Limb (tissue), 2 donors: Measurements from ENCODE around the gene KCNK7.
A peak's percentile ranks its signal among the peaks of the same experiment; 100 is the strongest.

Experiments used
- DNase-seq, 2 donors: peaks; one replicate each; pipeline ENCODE4 v3.0.0-alpha.2; 2016; ENCODE audit errors: extremely low spot score in 2 of 2

The KCNK7 gene

GRCh38 chr11:65558930-65559509, 36.6 kb downstream of the KCNK7 start:
- peak in 1 of 2 donors; percentile 82 for DNase-seq

DNA sequence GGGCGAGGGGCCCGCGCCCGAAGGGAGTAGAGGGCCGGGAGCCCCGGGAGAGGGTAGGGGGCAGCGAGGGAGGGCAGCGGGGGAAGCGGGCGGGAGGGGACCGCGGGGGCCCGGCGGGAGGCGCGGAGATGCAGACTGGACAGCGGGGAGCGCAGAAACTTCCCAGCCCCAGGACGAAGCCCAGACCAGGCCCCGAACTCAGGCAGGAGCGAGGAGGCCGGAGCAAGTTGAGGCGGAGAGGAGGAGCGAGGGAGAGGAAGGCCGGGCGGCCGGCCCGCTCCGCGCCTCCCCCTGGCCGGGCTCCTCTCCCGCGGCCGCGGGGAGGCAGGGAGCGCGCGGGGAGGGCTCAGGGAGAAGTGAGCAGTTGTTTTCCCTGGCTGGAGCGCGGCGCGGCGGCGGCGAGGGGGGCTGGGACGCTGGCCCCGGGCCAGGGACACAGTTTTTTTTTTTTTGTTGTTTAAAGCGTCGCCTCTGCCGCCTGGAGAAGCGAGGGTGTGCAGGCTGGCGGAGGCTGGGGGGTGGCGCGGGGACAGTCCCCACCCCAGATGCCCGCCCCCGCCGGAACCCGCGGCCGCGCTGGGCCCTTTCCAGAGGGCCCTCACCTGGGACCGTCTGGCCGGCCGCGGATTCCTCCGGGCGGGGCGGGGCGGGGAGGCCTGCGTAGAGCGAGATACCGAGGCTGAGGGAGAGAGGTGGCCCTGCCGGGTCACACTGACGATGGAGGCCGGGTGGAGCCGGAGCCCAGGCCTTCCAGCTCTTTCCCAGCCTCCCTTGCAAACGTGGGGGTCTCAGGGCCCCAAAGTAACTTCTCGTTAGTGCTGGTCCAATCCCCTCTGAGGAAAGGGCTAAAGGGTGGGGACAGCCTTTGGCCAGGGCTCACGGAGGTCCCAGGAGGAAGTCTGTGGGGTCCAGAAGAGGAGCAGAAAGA, 37.3 kb downstream of the KCNK7 start, which contains the start of gene LTBP3:
LTBP3 (minus strand) TSS at position 358 of the 928 bp plus-strand sequence. CDS start 400 bp downstream, outside the sequence.
- DNase-seq: peak; percentile 82 to 88

DNA sequence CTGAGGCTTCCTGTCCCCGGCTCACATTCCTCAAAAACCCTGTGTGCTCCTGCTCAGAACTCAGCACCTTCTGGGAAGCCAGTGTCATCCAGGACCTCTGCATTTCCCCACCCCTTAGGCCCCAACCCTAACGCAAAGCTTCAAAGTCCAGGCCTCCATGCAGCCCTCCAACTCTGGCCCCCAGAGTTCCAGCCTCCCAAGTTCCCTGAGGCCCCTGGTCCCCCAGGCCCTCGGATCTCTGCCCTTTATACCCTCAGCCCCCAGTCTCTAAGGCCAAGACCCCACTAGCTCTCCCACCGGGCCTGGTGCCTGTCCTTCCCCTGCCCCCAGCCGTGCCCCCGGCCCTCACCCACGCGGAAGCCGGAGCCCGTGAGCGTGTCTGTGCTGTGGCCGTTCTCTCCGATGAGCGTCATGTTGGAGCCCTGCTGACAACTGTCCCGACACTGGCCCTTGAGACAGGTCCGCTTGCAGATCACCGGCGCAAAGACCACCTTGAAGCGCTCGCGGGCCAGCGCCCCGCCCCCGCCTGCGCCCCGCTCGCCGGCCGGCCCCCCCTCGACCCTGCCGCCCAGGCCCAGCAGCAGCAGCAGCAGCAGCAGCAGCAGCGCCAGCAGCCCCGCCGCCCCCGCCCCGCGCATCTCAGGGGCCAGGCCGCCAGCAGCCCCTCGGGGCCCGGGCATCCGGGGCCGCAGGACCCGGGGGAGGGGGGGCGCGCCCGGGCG, 38.2 kb downstream of the KCNK7 start:
- DNase-seq: no peak

- no peak for DNase-seq
Observed at GRCh38 chr11:65556470-65557279, 38.9 kb downstream of the KCNK7 start.

DNA sequence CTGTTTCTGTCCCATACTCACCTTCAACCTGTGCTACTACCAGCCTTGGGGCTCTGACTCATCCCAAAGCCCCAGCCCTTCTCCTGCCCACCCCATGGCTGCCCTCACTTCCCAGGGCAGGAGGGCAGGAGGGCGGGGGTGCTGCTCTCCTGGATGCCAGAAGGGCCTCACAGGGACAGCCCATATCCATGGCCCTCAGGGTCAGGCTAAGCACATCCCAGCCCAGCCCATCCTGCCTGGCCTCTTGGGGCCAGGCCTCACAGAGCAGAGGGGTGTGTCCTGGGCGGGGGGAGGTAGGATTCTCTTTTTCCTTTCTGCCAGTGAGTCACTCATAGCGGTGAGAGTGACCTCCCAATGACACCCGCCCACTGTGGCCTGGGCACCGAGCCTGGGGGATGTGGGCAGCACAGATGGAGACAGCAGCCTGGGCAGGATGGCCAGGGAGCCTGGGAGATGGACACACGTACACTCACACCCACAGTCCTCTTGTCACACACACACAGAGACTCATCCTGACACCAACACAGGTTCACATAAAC, 39.8 kb downstream of the KCNK7 start:
- DNase-seq: no peak

DNA sequence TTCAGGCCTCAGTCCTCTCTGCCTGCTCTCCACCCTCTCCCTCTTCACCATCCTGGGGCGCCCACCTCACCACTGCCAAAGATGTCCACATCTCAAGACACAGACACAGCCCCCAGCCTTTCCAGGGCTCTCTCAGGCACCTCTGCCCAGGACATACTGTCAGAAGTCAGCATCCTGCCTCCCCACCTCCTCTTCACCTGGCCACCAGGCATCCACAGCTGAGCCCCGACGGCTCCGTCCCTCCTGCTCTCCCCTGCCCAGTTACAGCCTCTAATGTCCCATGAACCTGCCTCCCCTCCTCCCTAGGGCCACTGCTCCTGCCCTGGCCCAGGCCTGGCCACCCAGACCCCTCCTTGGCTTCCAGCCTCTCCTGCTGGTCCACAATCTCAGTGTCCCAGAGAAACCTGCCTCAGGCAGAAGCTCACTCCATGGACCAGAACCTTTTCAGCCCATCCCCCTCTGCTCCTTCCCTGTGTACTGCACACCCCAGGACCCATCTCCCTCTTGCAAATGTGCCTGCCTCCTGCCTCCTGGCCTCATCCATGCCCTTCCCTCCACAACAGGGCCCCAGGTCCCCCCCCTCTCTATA, 40.7 kb downstream of the KCNK7 start:
- no peak for DNase-seq

- no peak for DNase-seq
Observed at GRCh38 chr11:65554057-65554818, 41.4 kb downstream of the KCNK7 start.

GRCh38 chr11:65553301-65554001, 42.1 kb downstream of the KCNK7 start:
- DNase-seq: peak in 1 of 2 donors; percentile 42

GRCh38 chr11:65552388-65552951, 43.1 kb downstream of the KCNK7 start:
- DNase-seq: no peak

DNA sequence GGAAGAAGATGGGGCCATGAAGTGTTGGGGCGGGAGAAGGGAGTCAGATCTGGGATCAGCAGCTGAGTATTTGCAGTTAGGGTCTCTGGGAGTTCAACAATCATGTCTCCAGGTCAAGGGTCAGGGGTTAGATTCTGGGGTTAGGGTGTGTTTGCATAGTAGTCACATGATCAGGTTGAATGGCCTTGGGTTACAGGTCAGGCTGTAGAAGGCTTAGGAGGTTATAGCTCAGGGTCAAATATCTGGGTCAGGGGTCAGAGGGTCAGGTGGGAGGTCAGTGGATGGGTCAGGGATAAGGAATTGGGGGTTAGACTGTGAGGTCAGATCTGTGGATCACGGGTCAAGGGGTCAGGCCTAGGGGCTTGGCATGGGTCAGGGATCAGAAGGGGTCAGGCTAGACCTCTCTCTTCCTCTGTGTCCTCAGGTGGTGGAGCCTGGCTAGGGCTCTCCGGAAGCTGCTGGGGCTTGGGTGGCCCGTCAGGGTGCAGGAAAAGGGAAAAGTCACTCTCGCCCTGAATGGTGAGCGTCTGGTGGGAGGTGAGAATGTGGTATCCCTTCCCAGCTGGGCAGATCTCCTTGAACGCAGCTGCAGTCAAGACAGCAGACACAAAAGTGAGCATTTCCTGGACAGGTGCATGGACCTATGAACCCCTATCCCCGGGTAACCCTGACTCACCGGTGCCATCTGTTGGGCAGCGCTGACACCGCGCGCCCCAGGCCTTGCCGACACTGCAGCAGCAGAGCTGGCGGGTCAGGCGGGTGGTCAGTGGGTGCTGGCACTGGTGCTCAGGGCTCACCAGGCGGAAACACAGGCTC, 43.8 kb downstream of the KCNK7 start:
- DNase-seq: peak in 1 of 2 donors; percentile 50

DNA sequence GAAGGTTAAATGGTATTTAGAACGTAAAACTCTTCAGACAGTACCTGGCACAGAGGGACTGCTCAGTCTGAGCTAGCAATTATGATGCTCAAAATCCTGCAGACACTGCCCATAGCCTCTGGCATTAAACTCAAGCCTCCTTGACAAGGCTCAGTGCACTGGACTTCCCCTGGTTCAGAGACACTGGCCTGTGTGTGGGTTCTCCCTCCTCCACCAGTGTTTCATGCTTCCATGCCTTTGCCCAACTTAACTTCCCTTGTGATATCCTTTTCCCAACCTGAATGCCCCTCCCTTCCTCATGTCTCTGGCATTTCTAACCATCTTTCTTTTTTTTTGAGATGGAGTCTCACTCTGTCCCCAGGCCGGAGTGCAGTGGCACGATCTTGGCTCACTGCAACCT, 46.5 kb downstream of the KCNK7 start:
- no peak for DNase-seq

DNA sequence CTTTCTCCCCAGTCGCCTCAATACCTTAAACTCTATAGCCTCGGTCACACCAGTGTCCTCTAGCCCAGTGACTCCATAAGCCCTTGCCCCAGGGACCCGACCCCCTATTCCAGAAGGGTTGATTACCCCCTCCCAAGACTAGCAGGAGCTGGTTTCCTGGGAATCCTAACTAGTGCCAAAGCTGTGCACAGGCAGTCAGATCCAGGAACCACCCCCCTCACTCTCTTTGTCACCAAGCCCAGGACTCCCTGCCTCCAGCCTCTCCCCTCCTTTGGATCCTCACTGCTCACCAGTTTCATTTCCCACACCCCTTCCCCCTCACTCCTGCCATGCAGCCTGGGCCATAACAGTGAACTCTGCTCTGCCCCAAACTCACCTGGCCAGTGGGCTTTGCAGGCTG, 47.2 kb downstream of the KCNK7 start:
- no peak for DNase-seq

GRCh38 chr11:65547446-65548125, 48.0 kb downstream of the KCNK7 start:
- peak in 1 of 2 donors; percentile 34 for DNase-seq

DNA sequence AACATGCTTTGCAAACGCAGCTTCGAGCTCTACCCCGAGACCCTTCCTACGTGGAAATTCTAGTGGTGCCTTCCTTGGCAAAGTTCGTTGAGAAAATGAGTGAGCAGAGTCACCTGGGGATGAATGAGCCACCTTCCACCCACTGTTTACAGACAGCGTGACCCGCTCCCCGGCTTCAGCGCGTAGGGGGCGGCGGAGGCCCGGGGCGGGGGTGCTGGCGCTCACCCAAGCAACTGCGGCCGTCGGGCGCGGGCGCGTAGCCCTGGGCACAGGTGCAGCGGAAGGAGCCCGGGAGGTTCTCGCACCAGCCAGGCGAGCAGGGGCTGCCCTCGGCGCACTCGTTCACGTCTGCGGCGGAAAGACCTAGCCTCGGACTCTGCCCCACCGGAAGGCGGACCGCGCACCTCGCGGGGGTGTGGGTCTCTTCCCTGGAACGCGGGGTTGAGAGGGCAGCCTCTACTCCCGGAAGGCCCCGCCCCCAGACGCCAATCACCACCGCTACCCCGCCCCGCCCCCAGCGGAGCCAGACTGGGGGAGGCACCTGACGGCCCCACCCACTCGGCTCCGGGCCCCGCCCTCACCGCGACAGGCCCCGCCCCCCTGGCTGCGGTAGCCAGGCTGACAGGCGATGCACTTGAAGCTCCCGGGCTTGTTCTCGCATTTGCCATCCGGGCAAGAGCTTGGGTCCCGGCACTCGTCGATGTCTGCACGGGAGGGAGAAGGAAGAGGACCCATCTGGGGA, 49.2 kb downstream of the KCNK7 start:
- peak in 1 of 2 donors; percentile 83 for DNase-seq

DNA sequence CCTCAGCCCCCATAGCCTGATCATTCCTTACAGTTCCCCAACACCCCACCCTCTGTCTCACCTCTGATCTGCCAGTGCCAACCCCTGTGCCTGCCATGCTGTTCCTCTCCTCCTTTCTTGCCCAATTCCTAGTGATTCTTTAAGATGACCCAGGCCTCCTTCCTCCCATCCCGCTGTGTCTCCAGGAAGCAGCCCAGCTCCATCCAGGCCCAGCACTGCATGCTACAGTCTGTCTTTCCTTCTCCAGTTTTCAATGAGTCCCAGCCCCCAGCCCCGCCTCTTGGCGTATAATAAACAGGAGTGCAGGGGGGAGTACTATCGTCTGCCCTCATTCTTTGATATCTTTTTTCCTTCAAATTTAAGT, 49.8 kb downstream of the KCNK7 start:
- DNase-seq: no peak
